H1 (cell line): ENCODE measurements around the gene SYNGR3. TPM values are rescaled to one million over a fixed set of nuclear protein-coding genes. Genes with fewer than 3 reads are reported as not detected.
A peak's percentile ranks its signal among the peaks of the same experiment; 100 is the strongest.

Experiments
- CHD7 ChIP-seq: fragments of 300-600 bp; sonication (generic); IDR thresholded peaks from 2 replicates; pipeline ENCODE4 v1.7.1; 2012; ENCODE audit warnings: low read length, moderate library complexity, mild to moderate bottlenecking, inconsistent platforms; ENCODE audit not compliant: insufficient replicate concordance
- FOSL1 ChIP-seq: IDR thresholded peaks from 2 replicates; pipeline ENCODE4 v1.6.1; 2011; ENCODE audit warnings: mild to moderate bottlenecking, low read depth, low read length, moderate library complexity; ENCODE audit not compliant: insufficient read depth
- HDAC2 ChIP-seq, 2 experiments: fragments of 300-600 bp in 1 of 2; sonication (generic) in 1 of 2; IDR thresholded peaks; 2 replicates each; pipeline ENCODE4 v1.6.1; 2011 to 2012; ENCODE audit warnings: low read depth in 2 of 2, low read length in 2 of 2, mild to moderate bottlenecking in 2 of 2, moderate library complexity in 2 of 2, borderline replicate concordance in 1 of 2, inconsistent platforms in 1 of 2
- HDAC6 ChIP-seq: IDR thresholded peaks from one replicate; pipeline ENCODE4 v1.7.1; 2012; ENCODE audit warnings: low read depth, mild to moderate bottlenecking, inconsistent platforms, low read length, moderate library complexity
- KDM4A ChIP-seq: IDR thresholded peaks from one replicate; pipeline ENCODE4 v1.7.1; 2012; ENCODE audit warnings: low read depth, mild to moderate bottlenecking, moderate library complexity, low read length, inconsistent platforms; ENCODE audit not compliant: severe bottlenecking
- SP2 ChIP-seq: IDR thresholded peaks from 2 replicates; pipeline ENCODE4 v1.6.1; 2012; ENCODE audit warnings: mild to moderate bottlenecking, low read length, inconsistent platforms
- SUZ12 ChIP-seq: fragments of 200-600 bp; sonication (generic); IDR thresholded peaks from 2 replicates; pipeline ENCODE4 v1.6.1; 2012; ENCODE audit warnings: mild to moderate bottlenecking, inconsistent platforms, low read length, moderate library complexity, mixed read lengths
- TEAD4 ChIP-seq: IDR thresholded peaks from 2 replicates; pipeline ENCODE4 v1.6.1; 2012; ENCODE audit warnings: low read depth, low read length, inconsistent platforms, mixed read lengths
- polyA plus RNA-seq, 7 experiments: library from polyadenylated mRNA; depleted of rRNA in 3 of 7; stranded (reverse) in 5 of 7; unstranded in 2 of 7; fragments of >200 nt in 5 of 7; fragments of 200-250 nt in 2 of 7; gene quantifications; 1 replicate in 5 of 7; 2 replicates in 1 of 7; 4 replicates in 1 of 7; pipeline versions ENCODE4 v1.2.1 to v1.2.3, GENCODE V29; 2011 to 2013; ENCODE audit warnings: missing spikeins in 2 of 7, mixed read lengths in 2 of 7
- total RNA-seq: library from RNA; stranded (reverse); fragmentation: NEBNext Ultra II Directional; extraction: Animal tissue kit (Norgen Biotek cat#: 25700); gene quantifications from 2 replicates; pipeline ENCODE4 v1.2.1, GENCODE V29; 2021

The SYNGR3 gene
- total and polyA plus RNA-seq, 2 of the 8 experiments (the other 6 are each of a cell fraction or from before 2014, with no cell fraction given), result 36.2 to 49.9 TPM

- TF ChIP-seq HDAC2 (IDR thresholded peaks at IDR 0.05; ENCODE audit: borderline replicate concordance in 1 of 2, low read depth in 2 of 2, low read length in 2 of 2) (peak in 1 of 2 experiments; percentile 81; a peak in 3 of 4 replicates), HDAC6 (no peak), KDM4A (peak; percentile 74), SP2 (no peak), FOSL1 (no peak), CHD7 (no peak), TEAD4 (no peak), SUZ12 (no peak; the same call in 1 of the 2 replicates)
These were observed 6.0 kb upstream of the SYNGR3 start, which contains the start of gene GFER (continued) for GRCh38 chr16:1983544-1984346.
